Measurements from ENCODE around the gene PRAC1. TPM values are rescaled to one million over a fixed set of nuclear protein-coding genes. Genes with fewer than 3 reads are reported as not detected.

PRAC1 gene
- total RNA-seq, 8 experiments from 2014 or later, result not detected

GRCh38 chr17:48728232-48729231, 6.2 kb upstream of the PRAC1 start, which contains the start of gene HOXB13:
Gene HOXB13, minus strand, starts transcription at chr17:48728750. Its CDS starts 157 bp downstream, at chr17:48728593.
- peak; percentile 29 to 65 (median 50) for ATAC-seq (replicated peaks in 6 of 8)
- H3K4me3 ChIP-seq, result peak within 1 kb of the TSS; percentile 4 to 31 (median 21)
- WGBS, 10 experiments, result 0 to 42% (median 6%) methylated on average over 2 to 17 of the region's 55 CpGs; no CpG with 5 or more reads in 3 of the 10 experiments
- H3K4me1 ChIP-seq (replicated peaks in 1 of 2), result peaks cover 0 to 3% of the 10 kb centered on the region in 2 donors
- in situ Hi-C loops (cut with MboI; ENCODE audit: low pct_unique_long_range_greater_than_20kb in 2 of 9, low sequenced_read_pairs in 9 of 9, unreplicated experiment in 9 of 9), result loop anchor here in 2 of 9 experiments (10.0 to 25.0 kb wide), 2 partner anchors 66 to 91 kb away; partner anchors contain the start of gene HOXB9 (in 1 of the 2)
- H3K27ac ChIP-seq, result no peak within 1 kb of the TSS

- in situ Hi-C loops (cut with MboI; ENCODE audit: low pct_unique_long_range_greater_than_20kb in 2 of 9, low sequenced_read_pairs in 9 of 9, unreplicated experiment in 9 of 9), result loop anchor here in 2 of 9 experiments (10.0 to 25.0 kb wide), 2 partner anchors 67 to 90 kb away; partner anchors contain the start of gene HOXB9 (in 1 of the 2)
These were observed 5.3 kb upstream of the PRAC1 start for GRCh38 chr17:48727415-48728175.

GRCh38 chr17:48726916-48727286, 4.6 kb upstream of the PRAC1 start:
- no peak overlapping the region for H3K4me3 ChIP-seq
- in situ Hi-C loops (cut with MboI; ENCODE audit: low pct_unique_long_range_greater_than_20kb in 2 of 9, low sequenced_read_pairs in 9 of 9, unreplicated experiment in 9 of 9), result loop anchor here in 2 of 9 experiments (10.0 to 25.0 kb wide), 2 partner anchors 68 to 90 kb away; partner anchors contain the start of gene HOXB9 (in 1 of the 2)
- ATAC-seq (replicated peaks in 6 of 8), result no peak
- H3K4me1 ChIP-seq (replicated peaks in 1 of 2), result peaks cover 0 to 7% of the 10 kb centered on the region in 2 donors
- 0 to 80% (median 10%) methylated on average over 1 to 17 of the region's 20 CpGs; no CpG with 5 or more reads in 3 of the 10 experiments for WGBS, 10 experiments
- H3K27ac ChIP-seq, result no peak overlapping the region

More at GRCh38 chr17:48727415-48728175, 5.3 kb upstream of the PRAC1 start:
- Histone ChIP-seq H3K4me1 (replicated peaks in 1 of 2) (peaks cover 0 to 7% of the 10 kb centered on the region in 2 donors), H3K4me3 (no peak overlapping the region), H3K27ac (no peak overlapping the region)
- WGBS, 10 experiments, result 20 to 100% (median 35%) methylated on average over 1 to 8 of the region's 9 CpGs; no CpG with 5 or more reads in 3 of the 10 experiments
- no peak for ATAC-seq (replicated peaks in 6 of 8)

- 3 to 62% (median 22%) methylated on average over 2 to 17 of the region's 20 CpGs; no CpG with 5 or more reads in 3 of the 10 experiments for WGBS, 10 experiments
- H3K4me1 ChIP-seq (replicated peaks in 1 of 2), result peaks cover 0 to 7% of the 10 kb centered on the region in 2 donors
- no peak for ATAC-seq (replicated peaks in 6 of 8)
- in situ Hi-C loops (cut with MboI; ENCODE audit: low pct_unique_long_range_greater_than_20kb in 2 of 9, low sequenced_read_pairs in 9 of 9, unreplicated experiment in 9 of 9), result loop anchor here in 2 of 9 experiments (10.0 to 25.0 kb wide), 2 partner anchors 68 to 89 kb away; partner anchors contain the start of gene HOXB9 (in 1 of the 2)
- no peak overlapping the region for H3K4me3 ChIP-seq
- H3K27ac ChIP-seq, result no peak overlapping the region
These were observed 4.0 kb upstream of the PRAC1 start for GRCh38 chr17:48726114-48726915.

GRCh38 chr17:48725288-48726064, 3.2 kb upstream of the PRAC1 start:
- peaks cover 0 to 7% of the 10 kb centered on the region in 2 donors for H3K4me1 ChIP-seq (replicated peaks in 1 of 2)
- no peak for ATAC-seq (replicated peaks in 6 of 8)
- H3K27ac ChIP-seq, result no peak overlapping the region
- 0 to 31% (median 13%) methylated on average over 2 to 12 of the region's 38 CpGs; no CpG with 5 or more reads in 4 of the 10 experiments for WGBS, 10 experiments
- in situ Hi-C loops (cut with MboI; ENCODE audit: low pct_unique_long_range_greater_than_20kb in 2 of 9, low sequenced_read_pairs in 9 of 9, unreplicated experiment in 9 of 9), result loop anchor here in 2 of 9 experiments (10.0 to 25.0 kb wide), 2 partner anchors 69 to 88 kb away; partner anchors contain the start of gene HOXB9 (in 1 of the 2)
- no peak overlapping the region for H3K4me3 ChIP-seq

GRCh38 chr17:48725004-48725287, 2.6 kb upstream of the PRAC1 start:
- Histone ChIP-seq H3K4me3 (no peak overlapping the region), H3K27ac (no peak overlapping the region), H3K4me1 (replicated peaks in 1 of 2) (peaks cover 0 to 7% of the 10 kb centered on the region in 2 donors)
- in situ Hi-C loops (cut with MboI; ENCODE audit: low pct_unique_long_range_greater_than_20kb in 2 of 9, low sequenced_read_pairs in 9 of 9, unreplicated experiment in 9 of 9), result loop anchor here in 2 of 9 experiments (10.0 to 25.0 kb wide), 2 partner anchors 70 to 88 kb away; partner anchors contain the start of gene HOXB9 (in 1 of the 2)
- peak in 4 of 8 experiments; percentile 5 to 12 (median 10) for ATAC-seq (replicated peaks in 6 of 8)
- 0 to 6% (median 0%) methylated on average over 3 to 6 of the region's 16 CpGs; no CpG with 5 or more reads in 6 of the 10 experiments for WGBS, 10 experiments

GRCh38 chr17:48724251-48725003, 2.1 kb upstream of the PRAC1 start:
- 0 to 43% (median 15%) methylated on average over 1 to 20 of the region's 32 CpGs; no CpG with 5 or more reads in 1 of the 10 experiments for WGBS, 10 experiments
- peak; percentile 84 to 92 (median 90) for ATAC-seq (replicated peaks in 6 of 8)
- in situ Hi-C loops (cut with MboI; ENCODE audit: low pct_unique_long_range_greater_than_20kb in 2 of 9, low sequenced_read_pairs in 9 of 9, unreplicated experiment in 9 of 9), result loop anchor here in 3 of 9 experiments (10.0 to 25.0 kb wide), 3 partner anchors 70 to 163 kb away; partner anchors contain the start of genes ATP5MC1 (in 2 of the 3) and HOXB9 (in 1 of the 3)
- Histone ChIP-seq H3K4me1 (replicated peaks in 1 of 2) (peaks cover 0 to 7% of the 10 kb centered on the region in 2 donors), H3K4me3 (no peak overlapping the region), H3K27ac (no peak overlapping the region)

- no peak overlapping the region for H3K27ac ChIP-seq
- WGBS, 10 experiments, result 10 to 50% (median 17%) methylated on average over 1 to 22 of the region's 42 CpGs
- H3K4me3 ChIP-seq, result no peak overlapping the region
- in situ Hi-C loops (cut with MboI; ENCODE audit: low pct_unique_long_range_greater_than_20kb in 2 of 9, low sequenced_read_pairs in 9 of 9, unreplicated experiment in 9 of 9), result loop anchor here in 2 of 9 experiments (10.0 to 25.0 kb wide), 2 partner anchors 71 to 164 kb away; partner anchors contain the start of gene ATP5MC1 (in 2 of the 2)
- H3K4me1 ChIP-seq (replicated peaks in 1 of 2), result peaks cover 0 to 9% of the 10 kb centered on the region in 2 donors
- ATAC-seq (replicated peaks in 6 of 8), result no peak
These were observed 1.3 kb upstream of the PRAC1 start for GRCh38 chr17:48723423-48724250.

- H3K27ac ChIP-seq, result no peak within 1 kb of the TSS
- H3K4me3 ChIP-seq, result no peak within 1 kb of the TSS
- ATAC-seq (replicated peaks in 6 of 8), result no peak
- in situ Hi-C loops (cut with MboI; ENCODE audit: low pct_unique_long_range_greater_than_20kb in 2 of 9, low sequenced_read_pairs in 9 of 9, unreplicated experiment in 9 of 9), result loop anchor here in 2 of 9 experiments (10.0 to 25.0 kb wide), 2 partner anchors 72 to 164 kb away; partner anchors contain the start of gene ATP5MC1 (in 2 of the 2)
- WGBS, 10 experiments, result 0 to 8% (median 5%) methylated on average over 1 to 4 of the region's 21 CpGs; no CpG with 5 or more reads in 7 of the 10 experiments
- H3K4me1 ChIP-seq (replicated peaks in 1 of 2), result peaks cover 0 to 9% of the 10 kb centered on the region in 2 donors
These were observed 651 bp upstream of the PRAC1 start, which contains the start of gene PRAC2 for GRCh38 chr17:48722915-48723422. Gene PRAC2, plus strand, starts transcription at chr17:48723185. Its CDS starts 1,226 bp downstream, at chr17:48724411.
